ENCODE measurements around the gene CD28. TPM values are rescaled to one million over a fixed set of nuclear protein-coding genes. Genes with fewer than 3 reads are reported as not detected.

The CD28 gene
- total RNA-seq (100 to 1,000 TPM in 4 of 5 experiments, 10 to 100 TPM in 1; 66.7 to 224 (median 121) TPM), polyA plus RNA-seq (10 to 100 TPM; 52.2 to 67.5 TPM), total RNA-seq (306 reads per million, percentile 96 among the genes with 10 or more reads in this experiment)

DNA sequence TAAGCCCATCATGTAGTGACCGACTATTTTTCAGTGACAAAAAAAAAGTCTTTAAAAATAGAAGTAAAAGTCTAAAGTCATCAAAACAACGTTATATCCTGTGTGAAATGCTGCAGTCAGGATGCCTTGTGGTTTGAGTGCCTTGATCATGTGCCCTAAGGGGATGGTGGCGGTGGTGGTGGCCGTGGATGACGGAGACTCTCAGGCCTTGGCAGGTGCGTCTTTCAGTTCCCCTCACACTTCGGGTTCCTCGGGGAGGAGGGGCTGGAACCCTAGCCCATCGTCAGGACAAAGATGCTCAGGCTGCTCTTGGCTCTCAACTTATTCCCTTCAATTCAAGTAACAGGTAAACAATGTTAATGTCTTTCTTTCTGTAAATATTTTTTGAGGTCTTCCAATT is at the start of gene CD28:
TSS of gene CD28 (plus strand) at position 237 of the 400 bp plus-strand sequence. CDS start at position 295, 58 bp downstream.
- ChIA-PET CTCF (interaction anchor here (0.8 to 2.5 kb wide), 8 partner anchors 10 to 203 kb away, joined by 3 to 16 read pairs (median 6); no protein-coding TSS in a partner anchor), POLR2A (interaction anchor here (0.7 to 9.7 kb wide), 18 partner anchors 11 to 230 kb away, joined by 3 to 243 read pairs (median 4); partner anchors contain the start of gene ICOS)
- Mint-ChIP-seq H3K4me1 (peaks cover 13 to 50% (median 41%) of the 10 kb centered on the region in 7 donors), H3K27ac (peak within 1 kb of the TSS; percentile 92 to 99 (median 97)), H3K9me3 (peaks cover 0 to 24% (median 2%) of the 10 kb centered on the region in 11 donors), H3K4me3 (peak within 1 kb of the TSS; percentile 82 to 97 (median 94)), H3K27me3 (no peaks in the 10 kb centered on the region), H3K36me3 (peaks cover 2 to 42% (median 24%) of the 10 kb centered on the region in 5 donors)
- intact Hi-C loops (cut with micrococcal nuclease): loop anchor here (1.0 to 5.0 kb wide), 13 partner anchors 12 to 231 kb away; partner anchors contain the start of genes ICOS (in 2 of the 2), CTLA4 (in 1 of the 2) and RAPH1 (in 1 of the 2)
- no peaks in the 10 kb centered on the region for H3K36me3 ChIP-seq (ENCODE audit: control insufficient read depth in 2 of 3, insufficient read depth in 3 of 3, low read length in 3 of 3)
- no peaks in the 10 kb centered on the region for H3K9me3 ChIP-seq (ENCODE audit: control insufficient read depth in 2 of 3, low read length in 3 of 3)
- peak within 1 kb of the TSS; percentile 95 for H3K27ac ChIP-seq (ENCODE audit: low read depth, low read length)
- DNase-seq: peak; percentile 59 to 96 (median 94)
- ATAC-seq: peak; percentile 90
- H3K4me3 ChIP-seq (ENCODE audit: low read length): peak within 1 kb of the TSS; percentile 70
- H3K27me3 ChIP-seq (ENCODE audit: control insufficient read depth in 2 of 2, insufficient read depth in 2 of 2, low read length in 2 of 2): no peaks in the 10 kb centered on the region
- H3K4me1 ChIP-seq (ENCODE audit: control insufficient read depth in 2 of 2, insufficient read depth in 2 of 2, low read length in 2 of 2): peaks cover 30 to 39% of the 10 kb centered on the region in 2 donors

DNA sequence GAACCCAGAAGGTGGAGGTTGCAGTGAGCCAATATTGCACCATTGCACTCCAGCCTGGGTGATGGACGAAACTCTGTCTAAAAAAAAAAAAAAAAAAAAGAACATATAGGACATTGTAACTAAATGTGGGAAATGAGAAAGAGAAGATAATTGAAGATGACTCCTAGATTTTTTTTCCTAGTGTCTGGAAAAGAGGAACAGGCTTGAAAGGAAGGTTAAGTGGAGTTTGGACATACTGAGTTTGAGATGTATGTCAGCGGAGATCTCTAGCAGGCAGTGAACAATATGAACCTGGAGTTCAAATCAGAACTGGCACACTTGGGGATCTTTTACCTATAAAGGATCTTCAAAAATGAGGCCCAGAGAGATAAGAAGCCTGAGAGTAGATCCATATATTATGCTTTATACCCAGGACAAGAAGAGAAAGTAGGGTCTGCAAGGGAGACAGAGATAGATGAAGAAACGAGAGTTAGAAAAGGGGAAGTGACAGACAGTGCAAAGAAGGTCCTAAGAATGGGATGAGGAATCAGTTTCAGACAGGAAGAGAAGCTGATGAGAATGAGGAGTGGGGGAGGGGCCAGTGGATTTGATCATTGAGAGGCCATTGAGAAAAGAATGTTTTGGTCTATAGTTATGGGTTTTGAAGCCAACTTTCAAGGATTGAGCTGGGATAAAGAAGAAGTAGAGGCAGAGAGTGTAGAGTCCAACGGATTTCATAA is 46.9 kb upstream of the CD28 start:
- Mint-ChIP-seq H3K4me3 (no peak overlapping the region), H3K4me1 (peaks cover 30 to 59% (median 40%) of the 10 kb centered on the region in 7 donors), H3K36me3 (peaks cover 0 to 4% (median 0%) of the 10 kb centered on the region in 5 donors), H3K9me3 (peaks cover 0 to 4% (median 0%) of the 10 kb centered on the region in 11 donors), H3K27me3 (no peaks in the 10 kb centered on the region), H3K27ac (peak overlapping the region in 2 of 9 donors; percentile 1 to 46)
- Histone ChIP-seq H3K4me1 (ENCODE audit: control insufficient read depth in 2 of 2, insufficient read depth in 2 of 2, low read length in 2 of 2) (peaks cover 0 to 6% of the 10 kb centered on the region in 2 donors), H3K36me3 (ENCODE audit: control insufficient read depth in 2 of 3, insufficient read depth in 3 of 3, low read length in 3 of 3) (no peaks in the 10 kb centered on the region), H3K4me3 (ENCODE audit: low read length) (no peak overlapping the region), H3K27ac (ENCODE audit: low read depth, low read length) (no peak overlapping the region), H3K9me3 (ENCODE audit: control insufficient read depth in 2 of 3, low read length in 3 of 3) (no peaks in the 10 kb centered on the region), H3K27me3 (ENCODE audit: control insufficient read depth in 2 of 2, insufficient read depth in 2 of 2, low read length in 2 of 2) (no peaks in the 10 kb centered on the region)
- intact Hi-C loops (cut with micrococcal nuclease): loop anchor here (5.0 kb wide), 2 partner anchors 83 to 253 kb away; no protein-coding TSS in a partner anchor
- CTCF ChIA-PET: interaction anchor here (1.2 kb wide), 1 partner anchor 15 kb away, joined by 3 read pairs; no protein-coding TSS in a partner anchor
- DNase-seq (no peak), ATAC-seq (peak; percentile 51)
- POLR2A ChIA-PET: no interaction called here

DNA sequence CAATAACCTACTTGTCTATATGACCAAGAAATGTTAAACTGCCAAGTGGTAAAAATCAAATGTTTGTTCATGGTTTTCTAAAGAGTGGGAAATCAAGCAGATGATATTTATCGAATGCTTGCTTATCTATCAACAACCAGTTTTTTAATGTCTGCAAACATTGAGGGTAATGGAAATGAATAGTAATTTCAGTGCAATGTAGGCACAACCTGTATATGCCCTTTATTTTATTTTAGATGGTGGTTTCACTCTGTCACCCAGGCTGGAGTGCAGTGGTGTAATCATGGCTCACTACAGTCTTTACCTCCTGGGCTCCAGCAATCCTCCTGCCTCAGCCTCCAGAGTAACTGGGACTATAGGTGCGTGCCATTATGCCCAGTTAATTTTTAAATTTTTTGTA is 46.0 kb upstream of the CD28 start:
- H3K36me3 Mint-ChIP-seq: peaks cover 0 to 4% (median 0%) of the 10 kb centered on the region in 5 donors
- H3K27me3 ChIP-seq (ENCODE audit: control insufficient read depth in 2 of 2, insufficient read depth in 2 of 2, low read length in 2 of 2): no peaks in the 10 kb centered on the region
- H3K27ac ChIP-seq (ENCODE audit: low read depth, low read length): no peak overlapping the region
- H3K9me3 Mint-ChIP-seq: peaks cover 0 to 4% (median 0%) of the 10 kb centered on the region in 11 donors
- DNase-seq (no peak), ATAC-seq (no peak)
- CTCF ChIA-PET: no interaction called here
- no peak overlapping the region for H3K27ac Mint-ChIP-seq
- no peak overlapping the region for H3K4me3 ChIP-seq (ENCODE audit: low read length)
- no peaks in the 10 kb centered on the region for H3K36me3 ChIP-seq (ENCODE audit: control insufficient read depth in 2 of 3, insufficient read depth in 3 of 3, low read length in 3 of 3)
- H3K27me3 Mint-ChIP-seq: no peaks in the 10 kb centered on the region
- peaks cover 25 to 49% (median 32%) of the 10 kb centered on the region in 7 donors for H3K4me1 Mint-ChIP-seq
- no peaks in the 10 kb centered on the region for H3K9me3 ChIP-seq (ENCODE audit: control insufficient read depth in 2 of 3, low read length in 3 of 3)
- no peak overlapping the region for H3K4me3 Mint-ChIP-seq
- intact Hi-C loops (cut with micrococcal nuclease): no loop called here
- POLR2A ChIA-PET: no interaction called here
- peaks cover 0 to 6% of the 10 kb centered on the region in 2 donors for H3K4me1 ChIP-seq (ENCODE audit: control insufficient read depth in 2 of 2, insufficient read depth in 2 of 2, low read length in 2 of 2)

DNA sequence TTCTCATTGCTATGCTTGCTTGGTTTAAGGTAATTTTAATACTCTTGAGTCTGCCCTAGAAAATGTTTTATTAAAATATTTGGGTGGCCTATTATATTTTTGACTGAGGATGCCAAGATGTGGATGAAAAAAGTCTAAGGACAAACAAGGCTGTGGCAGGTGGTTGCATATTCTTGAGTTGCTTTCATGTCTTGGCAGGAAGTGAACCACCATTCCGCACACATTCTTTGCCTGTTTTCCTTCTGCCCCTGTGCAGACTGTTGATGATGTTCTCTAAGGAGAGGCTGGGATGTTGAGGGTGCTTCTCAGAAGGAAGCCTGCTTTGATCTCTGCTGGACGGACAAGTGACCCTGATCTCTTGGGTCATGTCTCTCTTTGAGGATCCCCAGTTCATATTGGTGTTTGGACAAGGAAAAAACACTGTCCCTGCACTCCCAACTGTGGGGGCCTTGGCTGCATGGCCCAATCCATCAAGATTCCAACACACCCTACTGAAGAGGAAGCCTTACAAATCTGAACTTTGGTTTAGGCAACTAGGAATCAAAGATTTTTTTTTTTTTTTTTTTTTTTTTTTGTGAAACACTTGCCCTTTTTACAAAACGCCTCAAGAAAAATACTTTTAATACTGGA is 45.0 kb upstream of the CD28 start:
- H3K27ac ChIP-seq (ENCODE audit: low read depth, low read length): no peak overlapping the region

DNA sequence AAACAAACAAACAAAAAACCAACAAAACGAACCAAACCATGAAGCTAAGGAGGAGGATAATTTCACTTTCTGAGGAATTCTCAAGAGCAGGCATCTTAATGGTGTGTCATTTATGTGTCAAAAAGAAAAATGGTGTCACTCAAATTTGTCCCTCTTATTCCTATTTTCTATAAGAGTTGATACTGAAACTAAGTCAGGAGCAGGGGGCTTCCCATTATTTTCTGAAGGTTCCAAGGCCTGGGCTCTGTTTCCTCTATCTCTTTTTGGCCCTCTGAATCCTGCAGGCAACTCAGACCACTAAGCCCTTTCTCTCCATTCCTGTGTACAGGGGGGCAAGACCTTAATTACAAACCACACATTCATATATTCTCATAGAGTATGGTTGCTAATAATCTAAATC is 44.0 kb upstream of the CD28 start:
- H3K36me3 Mint-ChIP-seq: peaks cover 0 to 4% (median 0%) of the 10 kb centered on the region in 5 donors
- peaks cover 14 to 39% (median 23%) of the 10 kb centered on the region in 7 donors for H3K4me1 Mint-ChIP-seq
- CTCF ChIA-PET: interaction anchor here (0.7 kb wide), 1 partner anchor 11 kb away, joined by 5 read pairs; no protein-coding TSS in a partner anchor
- DNase-seq (no peak), ATAC-seq (no peak)
- Histone ChIP-seq H3K4me3 (ENCODE audit: low read length) (no peak overlapping the region), H3K4me1 (ENCODE audit: control insufficient read depth in 2 of 2, insufficient read depth in 2 of 2, low read length in 2 of 2) (no peaks in the 10 kb centered on the region), H3K36me3 (ENCODE audit: control insufficient read depth in 2 of 3, insufficient read depth in 3 of 3, low read length in 3 of 3) (no peaks in the 10 kb centered on the region), H3K27me3 (ENCODE audit: control insufficient read depth in 2 of 2, insufficient read depth in 2 of 2, low read length in 2 of 2) (no peaks in the 10 kb centered on the region), H3K9me3 (ENCODE audit: control insufficient read depth in 2 of 3, low read length in 3 of 3) (no peaks in the 10 kb centered on the region), H3K27ac (ENCODE audit: low read depth, low read length) (no peak overlapping the region)
- peak overlapping the region in 1 of 9 donors; percentile 51 for H3K27ac Mint-ChIP-seq
- peaks cover 0 to 4% (median 0%) of the 10 kb centered on the region in 11 donors for H3K9me3 Mint-ChIP-seq
- no peak overlapping the region for H3K4me3 Mint-ChIP-seq
- intact Hi-C loops (cut with micrococcal nuclease): no loop called here
- no peaks in the 10 kb centered on the region for H3K27me3 Mint-ChIP-seq
- POLR2A ChIA-PET: no interaction called here

More for the DNA sequence above, 45.0 kb upstream of the CD28 start:
- H3K4me3 ChIP-seq (ENCODE audit: low read length): no peak overlapping the region
- no peak for ATAC-seq
- Mint-ChIP-seq H3K36me3 (peaks cover 0 to 4% (median 0%) of the 10 kb centered on the region in 5 donors), H3K9me3 (peaks cover 0 to 4% (median 0%) of the 10 kb centered on the region in 11 donors), H3K27ac (peak overlapping the region in 2 of 9 donors; percentile 35 to 37), H3K4me1 (peaks cover 20 to 43% (median 31%) of the 10 kb centered on the region in 7 donors), H3K4me3 (peak overlapping the region in 2 of 10 donors; percentile 5 to 29), H3K27me3 (no peaks in the 10 kb centered on the region)
- no peak for DNase-seq
- H3K27me3 ChIP-seq (ENCODE audit: control insufficient read depth in 2 of 2, insufficient read depth in 2 of 2, low read length in 2 of 2): no peaks in the 10 kb centered on the region
- ChIA-PET CTCF (no interaction called here), POLR2A (no interaction called here)
- intact Hi-C loops (cut with micrococcal nuclease): no loop called here
- no peaks in the 10 kb centered on the region for H3K36me3 ChIP-seq (ENCODE audit: control insufficient read depth in 2 of 3, insufficient read depth in 3 of 3, low read length in 3 of 3)
- peaks cover 0 to 6% of the 10 kb centered on the region in 2 donors for H3K4me1 ChIP-seq (ENCODE audit: control insufficient read depth in 2 of 2, insufficient read depth in 2 of 2, low read length in 2 of 2)
- no peaks in the 10 kb centered on the region for H3K9me3 ChIP-seq (ENCODE audit: control insufficient read depth in 2 of 3, low read length in 3 of 3)

DNA sequence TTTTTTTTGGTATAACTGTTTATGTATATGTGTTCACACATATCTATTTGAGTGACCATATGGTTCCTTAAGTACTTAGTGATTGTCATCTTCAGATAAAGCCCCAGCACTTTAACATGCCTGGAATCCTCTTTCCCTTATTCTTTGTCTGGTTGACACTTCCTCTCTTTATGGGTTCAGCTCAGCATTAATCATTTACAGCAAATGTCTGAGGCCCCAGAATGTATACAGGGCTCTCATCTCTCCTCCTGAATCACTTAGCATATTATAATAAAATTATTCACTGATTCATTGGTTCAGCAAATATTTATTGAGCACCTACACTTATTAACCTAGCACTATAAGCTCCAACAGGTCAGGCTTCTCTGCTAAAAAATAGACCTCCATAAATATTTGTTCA is 43.5 kb upstream of the CD28 start:
- Histone ChIP-seq H3K4me1 (ENCODE audit: control insufficient read depth in 2 of 2, insufficient read depth in 2 of 2, low read length in 2 of 2) (no peaks in the 10 kb centered on the region), H3K27me3 (ENCODE audit: control insufficient read depth in 2 of 2, insufficient read depth in 2 of 2, low read length in 2 of 2) (no peaks in the 10 kb centered on the region), H3K9me3 (ENCODE audit: control insufficient read depth in 2 of 3, low read length in 3 of 3) (no peaks in the 10 kb centered on the region), H3K27ac (ENCODE audit: low read depth, low read length) (no peak overlapping the region), H3K36me3 (ENCODE audit: control insufficient read depth in 2 of 3, insufficient read depth in 3 of 3, low read length in 3 of 3) (no peaks in the 10 kb centered on the region), H3K4me3 (ENCODE audit: low read length) (no peak overlapping the region)
- intact Hi-C loops (cut with micrococcal nuclease): no loop called here
- CTCF ChIA-PET: interaction anchor here (0.6 to 0.7 kb wide), 3 partner anchors 10 to 486 kb away, joined by 3 to 5 read pairs (median 3); no protein-coding TSS in a partner anchor
- ATAC-seq (no peak), DNase-seq (no peak)
- Mint-ChIP-seq H3K4me3 (no peak overlapping the region), H3K4me1 (peaks cover 14 to 39% (median 25%) of the 10 kb centered on the region in 7 donors), H3K9me3 (peaks cover 0 to 4% (median 0%) of the 10 kb centered on the region in 11 donors), H3K27me3 (no peaks in the 10 kb centered on the region), H3K27ac (no peak overlapping the region), H3K36me3 (peaks cover 0 to 4% (median 0%) of the 10 kb centered on the region in 5 donors)
- POLR2A ChIA-PET: no interaction called here

Data from naive thymus-derived CD4-positive, alpha-beta T cell (primary cell).